HG02981 (cell line): ENCODE results near the gene PDE4B.
"Not testable (repeated sequence)": the region's sequence is repeated elsewhere in the genome, so short reads cannot be mapped to it uniquely, and the experiment has no call there.

Experiments used
- ATAC-seq: cut with Tn5 transposase; IDR thresholded peaks from one replicate; pipeline ENCODE4 v1.9.1; 2021; ENCODE audit warnings: mild to moderate bottlenecking, moderate library complexity; ENCODE audit not compliant: unreplicated experiment

Gene PDE4B

GRCh38 chr1:65813956-65814355, 21.3 kb downstream of the PDE4B start:
- no peak for ATAC-seq

GRCh38 chr1:65814752-65815151, 22.1 kb downstream of the PDE4B start:
- no peak for ATAC-seq

- no peak for ATAC-seq
Measured at GRCh38 chr1:65817891-65818290, 25.2 kb downstream of the PDE4B start.

- ATAC-seq = no peak
Measured at GRCh38 chr1:65818966-65819365, 26.3 kb downstream of the PDE4B start.

- ATAC-seq = no peak
Measured at GRCh38 chr1:65820983-65821382, 28.3 kb downstream of the PDE4B start.

GRCh38 chr1:65821386-65821785, 28.7 kb downstream of the PDE4B start:
- ATAC-seq = no peak

- ATAC-seq = no peak
Measured at GRCh38 chr1:65824103-65824502, 31.4 kb downstream of the PDE4B start.

- ATAC-seq = no peak
Measured at GRCh38 chr1:65825741-65826140, 33.0 kb downstream of the PDE4B start.

GRCh38 chr1:65826782-65827181, 34.1 kb downstream of the PDE4B start:
- ATAC-seq = no peak

- ATAC-seq = no peak
Measured at GRCh38 chr1:65827346-65827745, 34.7 kb downstream of the PDE4B start.

- peak; percentile 72 for ATAC-seq
Measured at GRCh38 chr1:65830306-65830705, 37.6 kb downstream of the PDE4B start.

- ATAC-seq = no peak
Measured at GRCh38 chr1:65832296-65832695, 39.6 kb downstream of the PDE4B start.

GRCh38 chr1:65836686-65837085, 44.0 kb downstream of the PDE4B start:
- ATAC-seq = no peak

- no peak for ATAC-seq
Measured at GRCh38 chr1:65840683-65841082, 48.0 kb downstream of the PDE4B start.

GRCh38 chr1:65844296-65844695, 51.6 kb downstream of the PDE4B start:
- ATAC-seq = no peak

GRCh38 chr1:65844821-65845534, 52.3 kb downstream of the PDE4B start:
- ATAC-seq = no peak

- ATAC-seq = no peak
Measured at GRCh38 chr1:65845535-65846060, 52.9 kb downstream of the PDE4B start.

- ATAC-seq = no peak
Measured at GRCh38 chr1:65846866-65847265, 54.2 kb downstream of the PDE4B start.

- no peak for ATAC-seq
Measured at GRCh38 chr1:65850281-65850680, 57.6 kb downstream of the PDE4B start.

GRCh38 chr1:65856591-65856990, 63.9 kb downstream of the PDE4B start:
- not testable (repeated sequence) for ATAC-seq

GRCh38 chr1:65866439-65866838, 73.7 kb downstream of the PDE4B start:
- ATAC-seq = peak; percentile 74

GRCh38 chr1:65872301-65872700, 79.6 kb downstream of the PDE4B start:
- ATAC-seq = no peak

- ATAC-seq = not testable (repeated sequence)
Measured at GRCh38 chr1:65878342-65878741, 85.6 kb downstream of the PDE4B start.
